ENCODE measurements around the gene FBXL7.

The FBXL7 gene

GRCh38 chr5:15693933-15694332 lies 194.0 kb downstream of the FBXL7 start:
- H3K4me3 ChIP-seq (ENCODE audit: low read depth, low read length): no peak overlapping the region
- TF ChIP-seq MAX (IDR thresholded peaks at IDR 0.05; ENCODE audit: low read depth, low read length) (no peak), MYC (IDR thresholded peaks at IDR 0.05; ENCODE audit: low read depth, low read length) (no peak), POLR2A (IDR thresholded peaks at IDR 0.05; ENCODE audit: extremely low read depth, insufficient read length) (no peak), CTCF (IDR thresholded peaks at IDR 0.05; ENCODE audit: low read depth, low read length) (no peak)
- no peak for DNase-seq (ENCODE audit: low read depth)

- no peak overlapping the region for H3K4me3 ChIP-seq (ENCODE audit: low read depth, low read length)
- no peak for DNase-seq (ENCODE audit: low read depth)
Measured at GRCh38 chr5:15694696-15695214, 194.8 kb downstream of the FBXL7 start.

GRCh38 chr5:15695215-15695731 lies 195.3 kb downstream of the FBXL7 start:
- no peak overlapping the region for H3K4me3 ChIP-seq (ENCODE audit: low read depth, low read length)
- no peak for DNase-seq (ENCODE audit: low read depth)
- TF ChIP-seq MYC (IDR thresholded peaks at IDR 0.05; ENCODE audit: low read depth, low read length): no peak
- no peak for TF ChIP-seq MAX (IDR thresholded peaks at IDR 0.05; ENCODE audit: low read depth, low read length)
- no peak for TF ChIP-seq CTCF (IDR thresholded peaks at IDR 0.05; ENCODE audit: low read depth, low read length)
- TF ChIP-seq POLR2A (IDR thresholded peaks at IDR 0.05; ENCODE audit: extremely low read depth, insufficient read length): no peak

More at GRCh38 chr5:15694696-15695214, 194.8 kb downstream of the FBXL7 start:
- no peak for TF ChIP-seq MAX (IDR thresholded peaks at IDR 0.05; ENCODE audit: low read depth, low read length)
- TF ChIP-seq POLR2A (IDR thresholded peaks at IDR 0.05; ENCODE audit: extremely low read depth, insufficient read length): no peak
- no peak for TF ChIP-seq CTCF (IDR thresholded peaks at IDR 0.05; ENCODE audit: low read depth, low read length)
- TF ChIP-seq MYC (IDR thresholded peaks at IDR 0.05; ENCODE audit: low read depth, low read length): no peak

- DNase-seq (ENCODE audit: low read depth): no peak
- H3K4me3 ChIP-seq (ENCODE audit: low read depth, low read length): no peak overlapping the region
- TF ChIP-seq CTCF (IDR thresholded peaks at IDR 0.05; ENCODE audit: low read depth, low read length): no peak
Measured at GRCh38 chr5:15700373-15700772, 200.4 kb downstream of the FBXL7 start.

GRCh38 chr5:15702102-15702501 lies 202.1 kb downstream of the FBXL7 start:
- H3K4me3 ChIP-seq (ENCODE audit: low read depth, low read length): no peak overlapping the region
- no peak for DNase-seq (ENCODE audit: low read depth)
- no peak for TF ChIP-seq POLR2A (IDR thresholded peaks at IDR 0.05; ENCODE audit: extremely low read depth, insufficient read length)
- TF ChIP-seq MYC (IDR thresholded peaks at IDR 0.05; ENCODE audit: low read depth, low read length): no peak
- TF ChIP-seq MAX (IDR thresholded peaks at IDR 0.05; ENCODE audit: low read depth, low read length): no peak
- TF ChIP-seq CTCF (IDR thresholded peaks at IDR 0.05; ENCODE audit: low read depth, low read length): no peak

- H3K4me3 ChIP-seq (ENCODE audit: low read depth, low read length): no peak overlapping the region
- DNase-seq (ENCODE audit: low read depth): no peak
- no peak for TF ChIP-seq MAX (IDR thresholded peaks at IDR 0.05; ENCODE audit: low read depth, low read length)
Measured at GRCh38 chr5:15703901-15704300, 203.9 kb downstream of the FBXL7 start.

Measured in NB4 (cell line).